SIG-M5 (cell line): ENCODE results near the gene FILIP1.

Experiments
- DNase-seq: peaks from one replicate; lab custom pipeline; 2025; lab: John Stamatoyannopoulos, UW

Gene FILIP1

GRCh38 chr6:75337835-75338580 lies 155.6 kb downstream of the FILIP1 start:
- no peak for DNase-seq

GRCh38 chr6:75334266-75335040 lies 159.1 kb downstream of the FILIP1 start:
- no peak for DNase-seq

GRCh38 chr6:75333676-75334200 lies 159.9 kb downstream of the FILIP1 start:
- no peak for DNase-seq

- DNase-seq, result no peak
Measured at GRCh38 chr6:75331151-75331550, 162.4 kb downstream of the FILIP1 start.

GRCh38 chr6:75329703-75330102 lies 163.9 kb downstream of the FILIP1 start:
- no peak for DNase-seq

- DNase-seq, result no peak
Measured at GRCh38 chr6:75327807-75328206, 165.8 kb downstream of the FILIP1 start.

- no peak for DNase-seq
Measured at GRCh38 chr6:75326557-75327258, 166.9 kb downstream of the FILIP1 start.

GRCh38 chr6:75318900-75319299 lies 174.7 kb downstream of the FILIP1 start:
- DNase-seq, result no peak

- DNase-seq, result no peak
Measured at GRCh38 chr6:75317503-75318206, 175.9 kb downstream of the FILIP1 start.

- DNase-seq, result no peak
Measured at GRCh38 chr6:75315978-75316377, 177.6 kb downstream of the FILIP1 start.

- no peak for DNase-seq
Measured at GRCh38 chr6:75308250-75308988, 185.2 kb downstream of the FILIP1 start.

- DNase-seq, result no peak
Measured at GRCh38 chr6:75307364-75308004, 186.1 kb downstream of the FILIP1 start.

GRCh38 chr6:75306064-75306463 lies 187.5 kb downstream of the FILIP1 start:
- no peak for DNase-seq

GRCh38 chr6:75305573-75305972 lies 188.0 kb downstream of the FILIP1 start:
- no peak for DNase-seq

GRCh38 chr6:75302280-75302679 lies 191.3 kb downstream of the FILIP1 start:
- DNase-seq, result no peak

- DNase-seq, result no peak
Measured at GRCh38 chr6:75301537-75301936, 192.1 kb downstream of the FILIP1 start.

GRCh38 chr6:75301088-75301487 lies 192.5 kb downstream of the FILIP1 start:
- DNase-seq, result no peak

GRCh38 chr6:75300531-75300855 lies 193.1 kb downstream of the FILIP1 start:
- DNase-seq, result no peak

GRCh38 chr6:75299801-75300530 lies 193.6 kb downstream of the FILIP1 start:
- DNase-seq, result no peak
